Measurements from ENCODE around the gene EMILIN2.

- TF ChIP-seq BRCA1 (CRISPR knock-in tag; IDR thresholded peaks at IDR 0.05) (no peak), TBP (CRISPR knock-in tag; IDR thresholded peaks at IDR 0.05) (no peak), ATF7-NPFF (CRISPR knock-in tag; IDR thresholded peaks at IDR 0.05; ENCODE audit: low read depth) (no peak), TFDP2 (CRISPR knock-in tag; IDR thresholded peaks at IDR 0.05) (no peak), POLR2A (IDR thresholded peaks at IDR 0.05; ENCODE audit: insufficient read depth in 1 of 2, low read depth in 2 of 2, low read length in 2 of 2) (peak in 1 of 2 experiments; percentile 34; a peak in 1 of 4 replicates)
These were observed 67.5 kb downstream of the EMILIN2 start for GRCh38 chr18:2914185-2914880.

Measured in HepG2 (cell line).